GM21737 (cell line): ENCODE measurements around the gene PDE9A.
"Not testable (repeated sequence)": the region's sequence is repeated elsewhere in the genome, so short reads cannot be mapped to it uniquely, and the experiment has no call there.

ENCODE experiments used
- ATAC-seq: cut with Tn5 transposase; IDR thresholded peaks from one replicate; pipeline ENCODE4 v1.9.1; 2021; ENCODE audit warnings: mild to moderate bottlenecking, moderate library complexity; ENCODE audit not compliant: unreplicated experiment

Gene PDE9A

DNA sequence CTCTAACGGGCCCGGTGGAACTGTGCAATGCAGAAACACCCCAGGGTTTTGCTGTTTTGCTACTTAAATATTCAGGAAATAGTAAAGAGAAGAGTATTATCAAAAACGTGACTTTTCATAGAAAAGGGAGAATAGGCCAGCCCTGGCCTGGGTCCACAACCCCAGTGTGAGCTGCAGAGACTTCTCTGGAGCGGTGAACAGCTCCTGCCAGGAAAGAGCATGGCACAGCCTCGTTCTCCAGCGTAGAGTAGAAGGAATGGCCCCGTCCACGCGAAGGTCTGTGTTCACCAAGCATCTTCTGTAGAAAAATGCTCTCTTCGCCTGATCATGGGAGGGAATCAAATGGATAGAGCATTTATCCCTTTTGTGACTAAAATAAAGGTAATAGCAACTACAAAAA, 51.4 kb downstream of the PDE9A start:
- ATAC-seq = no peak

DNA sequence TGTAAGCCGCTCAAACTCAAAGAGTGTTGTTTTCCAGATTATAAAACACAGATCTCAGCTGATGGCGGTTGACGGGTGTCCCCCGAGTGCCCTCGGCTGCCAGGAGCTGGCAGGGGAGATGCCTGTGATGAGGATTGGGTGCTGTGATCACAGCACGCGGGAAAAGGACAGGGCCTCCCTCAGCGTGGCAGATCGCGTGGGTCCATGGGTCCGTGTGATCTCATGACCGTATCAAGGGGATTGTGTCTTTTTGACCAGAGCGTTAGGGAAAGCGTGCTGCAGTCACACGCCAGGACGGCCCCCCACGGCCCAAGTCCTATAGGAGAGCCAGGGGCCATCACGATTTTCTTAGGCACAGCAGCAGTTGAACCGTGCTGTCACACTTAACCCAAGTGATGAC, 51.9 kb downstream of the PDE9A start:
- ATAC-seq = no peak

DNA sequence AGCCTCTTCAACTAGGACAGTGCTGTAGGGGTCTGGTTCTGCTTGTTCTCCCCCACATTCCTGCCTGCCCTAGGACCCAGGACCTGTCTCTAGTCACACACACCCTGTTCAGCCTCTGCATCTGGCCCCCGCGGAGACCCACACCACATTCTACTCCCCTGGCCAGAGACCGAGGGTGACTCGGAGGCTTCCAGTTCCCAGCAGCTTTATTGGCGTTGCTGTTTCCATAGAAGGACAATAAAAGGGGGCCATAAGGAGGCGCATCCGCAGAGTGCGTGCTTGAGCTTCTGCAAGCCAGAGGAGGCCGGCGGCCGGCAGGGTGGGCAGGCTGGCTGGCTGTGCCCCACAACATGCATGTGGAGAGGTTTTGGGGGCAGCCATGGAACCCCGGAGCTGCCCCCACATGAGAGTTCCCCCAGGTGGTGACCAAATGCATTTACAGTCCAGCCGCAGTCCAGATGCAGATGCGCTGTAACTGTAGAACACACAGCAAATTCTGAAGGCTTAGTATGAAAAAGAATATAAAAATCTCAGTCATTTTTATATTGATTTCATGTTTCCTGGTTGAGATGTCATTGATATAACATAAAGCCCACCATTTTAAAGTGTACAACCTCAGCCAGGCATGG, 52.4 kb downstream of the PDE9A start:
- no peak for ATAC-seq

DNA sequence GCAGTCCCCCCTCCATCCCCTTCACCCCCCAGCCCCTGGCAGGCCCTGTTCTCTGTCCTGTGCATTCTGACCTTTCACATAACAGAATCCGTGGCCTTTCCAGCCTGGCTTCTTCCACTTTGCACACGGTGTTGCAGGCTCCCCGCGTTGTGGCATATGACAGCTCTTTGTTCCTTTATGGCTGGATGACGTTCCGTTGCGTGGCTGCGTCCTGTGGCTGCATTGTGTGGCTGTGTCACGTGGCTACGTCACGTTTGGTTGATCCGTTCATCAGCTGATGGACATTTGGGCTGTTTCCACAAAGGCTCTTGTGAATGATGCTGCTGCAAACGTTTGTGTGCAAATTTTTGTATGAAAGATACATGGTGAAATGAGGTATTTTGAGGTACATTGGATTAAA, 53.3 kb downstream of the PDE9A start:
- no peak for ATAC-seq

DNA sequence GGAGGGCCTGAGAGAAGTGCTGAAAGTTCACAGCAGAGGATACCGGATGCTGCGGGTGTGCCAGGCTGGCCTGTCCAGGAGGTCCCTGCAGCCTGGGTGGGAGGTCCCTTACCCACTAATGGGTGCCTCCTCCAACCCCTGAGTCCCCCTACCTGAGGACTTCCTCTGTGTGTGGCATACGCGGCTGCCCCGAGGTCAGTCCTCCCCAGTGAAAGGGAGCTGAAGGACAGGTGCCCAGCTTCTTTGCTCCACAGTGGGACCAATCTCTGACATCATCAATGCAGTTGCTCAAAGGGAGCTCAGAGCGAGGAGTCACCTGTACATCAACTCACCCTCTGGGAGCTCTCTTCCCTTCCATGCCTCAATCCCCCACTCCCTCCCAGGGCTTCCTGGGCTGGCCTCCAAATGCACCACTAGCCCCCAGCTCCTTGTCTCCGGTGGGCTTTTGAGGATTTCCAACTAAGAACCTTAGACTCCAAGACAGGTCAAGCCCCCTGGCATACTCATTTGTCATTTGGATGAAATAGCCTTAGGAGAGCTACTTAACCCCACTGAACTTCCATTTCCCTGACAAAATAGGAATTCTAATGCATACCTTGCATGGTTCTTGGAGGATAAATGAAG, 53.9 kb downstream of the PDE9A start:
- no peak for ATAC-seq

DNA sequence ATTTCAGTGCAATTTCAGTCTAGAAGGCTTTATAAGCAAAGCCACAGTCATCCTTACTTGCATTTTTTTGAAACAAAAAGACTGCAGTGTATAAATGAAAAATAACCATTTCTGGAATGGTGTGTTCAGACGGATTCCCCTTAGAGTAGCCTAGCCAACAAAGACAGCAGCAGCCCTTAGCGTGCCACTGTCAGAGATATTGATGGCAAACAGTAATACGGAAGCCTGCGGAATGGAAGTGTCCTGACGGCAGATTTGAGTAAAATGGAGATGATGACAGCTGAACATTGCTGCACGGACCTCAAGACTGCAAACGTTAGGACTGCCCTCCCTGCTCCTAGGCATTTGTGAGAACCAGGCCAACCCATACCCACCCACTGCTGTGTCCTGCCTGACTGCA, 54.7 kb downstream of the PDE9A start:
- no peak for ATAC-seq

DNA sequence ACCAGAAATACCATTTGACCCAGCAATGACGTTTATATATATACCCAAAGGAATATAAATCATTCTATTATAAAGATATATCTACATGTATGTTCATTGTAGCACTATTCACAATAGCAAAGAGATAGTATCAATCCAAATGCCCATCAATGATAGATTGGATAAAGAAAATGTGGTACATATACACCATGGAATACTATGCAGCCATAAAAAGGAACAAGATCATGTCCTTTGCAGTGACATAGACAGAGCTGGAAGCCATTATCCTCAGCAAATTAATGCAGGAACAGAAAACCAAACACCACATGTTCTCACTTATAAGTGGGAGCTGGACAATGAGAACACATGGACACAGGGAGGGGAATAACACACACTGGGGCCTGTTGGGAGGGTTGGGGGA, 55.5 kb downstream of the PDE9A start:
- not testable (repeated sequence) for ATAC-seq

DNA sequence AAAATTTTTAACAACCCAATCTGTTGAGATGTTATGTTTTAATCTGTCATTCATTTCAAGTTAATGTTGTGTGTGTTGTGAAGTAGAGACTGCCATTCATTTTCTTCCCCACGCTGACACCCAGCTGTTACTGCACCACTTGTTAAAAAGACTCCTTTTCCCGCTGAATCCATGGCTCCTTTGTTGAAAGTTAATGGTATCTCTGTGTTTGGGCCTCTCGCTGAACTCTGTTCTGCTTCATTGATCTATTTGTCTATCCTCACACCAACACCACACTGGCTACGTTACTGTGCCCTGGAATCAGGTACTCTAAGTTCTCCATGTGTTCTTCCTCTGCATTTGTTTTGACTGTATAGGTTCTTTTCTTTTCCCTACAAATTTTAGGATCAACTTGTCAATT, 58.2 kb downstream of the PDE9A start:
- no peak for ATAC-seq

DNA sequence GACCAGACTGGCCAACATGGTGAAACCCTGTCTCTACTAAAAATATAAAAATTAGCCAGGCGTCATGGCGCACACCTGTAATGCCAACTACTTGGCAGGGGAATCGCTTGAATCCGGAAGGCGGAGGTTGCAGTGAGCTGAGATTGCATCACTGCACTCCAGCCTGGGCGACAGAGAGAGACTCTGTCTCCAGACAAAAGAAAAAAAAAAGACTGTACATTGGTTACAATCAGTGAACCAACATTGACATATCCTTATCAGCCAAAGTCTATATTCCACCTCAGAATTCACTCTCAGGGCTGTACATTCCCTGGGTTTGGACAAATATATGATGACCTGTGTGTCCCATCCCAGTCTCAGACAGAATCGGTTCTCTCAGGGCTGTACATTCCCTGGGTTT, 62.0 kb downstream of the PDE9A start:
- not testable (repeated sequence) for ATAC-seq

DNA sequence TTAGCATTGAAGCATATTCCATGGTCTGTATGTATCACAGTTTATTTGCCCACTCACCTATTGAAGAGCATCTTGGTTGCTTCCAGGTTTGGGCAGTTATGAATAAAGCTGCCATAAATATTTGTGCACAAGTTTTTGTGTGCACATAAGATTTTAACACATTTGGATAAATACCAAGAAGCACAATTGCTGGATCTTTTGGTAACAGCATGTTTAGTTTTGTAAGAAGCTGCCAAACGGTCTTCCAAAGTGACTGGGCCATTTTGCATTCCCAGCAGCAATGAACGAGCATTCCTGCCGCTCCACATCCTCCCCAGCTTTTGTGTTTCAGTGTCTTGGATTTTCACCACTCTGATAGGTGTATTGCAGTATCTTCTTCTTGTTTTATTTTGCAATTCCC, 62.7 kb downstream of the PDE9A start:
- no peak for ATAC-seq

DNA sequence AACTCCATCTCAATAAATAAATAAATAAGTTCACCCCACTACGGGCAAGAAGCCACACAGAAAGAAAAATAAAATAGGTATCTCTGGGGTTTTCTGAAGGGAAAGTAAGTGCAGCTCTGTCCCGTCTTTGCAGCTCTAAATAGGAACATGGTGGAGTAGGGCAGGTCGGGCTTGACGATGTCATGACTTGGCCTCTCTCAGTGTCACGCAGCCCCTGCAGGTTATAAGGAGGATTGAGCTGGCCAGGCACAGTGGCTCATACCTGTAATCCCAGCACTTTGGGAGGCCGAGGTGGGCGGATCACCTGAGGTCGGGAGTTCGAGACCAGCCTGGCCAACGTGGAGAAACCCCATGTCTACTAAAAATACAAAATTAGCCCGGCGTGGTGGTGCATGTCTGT, 67.1 kb downstream of the PDE9A start:
- not testable (repeated sequence) for ATAC-seq

DNA sequence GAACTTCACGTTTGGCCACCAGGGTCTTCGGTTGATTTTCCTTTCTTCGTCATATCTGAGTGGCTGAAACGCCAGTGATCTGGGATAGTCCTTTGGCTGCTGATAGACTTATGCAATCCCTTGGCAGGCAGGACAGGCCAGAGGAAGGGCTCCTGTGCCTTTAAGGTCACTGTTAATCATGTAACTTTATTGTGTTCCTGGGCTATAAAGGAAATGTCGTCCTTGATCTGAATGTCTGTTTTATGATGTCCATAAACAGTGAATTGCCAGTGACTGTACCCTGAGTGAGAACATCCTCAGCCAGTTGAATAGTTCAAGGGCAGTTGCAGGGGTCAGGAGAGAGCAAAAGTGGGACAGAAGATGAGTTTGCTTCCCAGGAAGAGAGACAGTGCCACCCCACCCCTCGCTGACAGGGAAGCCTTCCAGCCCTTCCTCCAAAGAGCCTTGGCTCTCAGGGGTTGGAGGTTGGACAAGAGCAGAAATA, 68.0 kb downstream of the PDE9A start:
- no peak for ATAC-seq

DNA sequence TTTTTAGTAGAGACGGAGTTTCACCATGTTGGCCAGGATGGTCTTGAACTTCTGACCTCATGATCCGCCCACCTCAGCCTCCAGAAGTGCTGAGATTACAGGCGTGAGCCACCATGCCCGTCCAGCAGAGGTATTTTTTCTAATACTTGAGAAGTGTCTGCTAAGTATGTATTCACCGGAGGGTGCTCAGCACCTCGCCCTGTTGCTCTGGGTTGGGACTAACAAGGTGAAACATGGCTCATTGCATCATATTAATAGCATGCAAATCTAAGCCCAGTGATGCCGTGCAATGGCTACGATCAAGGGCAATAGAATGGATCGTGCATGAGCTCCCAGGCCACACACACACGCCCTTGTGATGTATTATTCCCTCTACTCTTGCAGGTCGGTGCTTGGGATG, 68.7 kb downstream of the PDE9A start:
- no peak for ATAC-seq

DNA sequence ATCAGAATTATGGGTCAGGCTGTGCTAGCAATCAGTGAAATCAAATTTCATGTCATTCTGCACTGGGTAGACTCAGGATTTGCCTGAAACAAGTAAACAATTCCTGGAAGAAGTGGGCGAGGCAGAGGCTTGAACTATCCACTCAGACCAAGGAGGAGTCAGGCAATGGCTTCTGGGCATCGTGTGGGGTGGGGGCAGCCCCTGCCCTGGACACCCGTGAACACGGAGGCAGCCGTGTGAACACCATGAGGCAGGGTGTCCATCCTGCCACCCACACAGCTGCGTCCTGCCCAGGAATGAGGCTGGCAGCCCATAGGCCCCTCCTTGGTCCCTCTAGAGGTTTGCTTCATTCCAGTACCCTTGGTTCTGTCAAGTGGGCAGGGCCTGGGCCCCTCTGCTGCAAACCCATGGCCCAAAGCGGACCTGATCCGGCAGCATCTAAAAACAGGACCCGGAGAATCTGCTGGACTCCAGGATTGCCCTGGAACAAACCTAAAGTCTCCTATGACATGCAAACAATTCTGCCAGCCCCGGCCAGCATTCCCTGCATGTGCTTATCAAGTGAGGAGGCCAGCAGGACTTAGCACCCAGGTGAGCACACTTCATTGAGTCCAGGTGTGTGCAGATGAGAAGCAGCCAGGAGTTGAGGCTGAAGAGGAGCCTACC, 69.5 kb downstream of the PDE9A start:
- ATAC-seq = no peak

DNA sequence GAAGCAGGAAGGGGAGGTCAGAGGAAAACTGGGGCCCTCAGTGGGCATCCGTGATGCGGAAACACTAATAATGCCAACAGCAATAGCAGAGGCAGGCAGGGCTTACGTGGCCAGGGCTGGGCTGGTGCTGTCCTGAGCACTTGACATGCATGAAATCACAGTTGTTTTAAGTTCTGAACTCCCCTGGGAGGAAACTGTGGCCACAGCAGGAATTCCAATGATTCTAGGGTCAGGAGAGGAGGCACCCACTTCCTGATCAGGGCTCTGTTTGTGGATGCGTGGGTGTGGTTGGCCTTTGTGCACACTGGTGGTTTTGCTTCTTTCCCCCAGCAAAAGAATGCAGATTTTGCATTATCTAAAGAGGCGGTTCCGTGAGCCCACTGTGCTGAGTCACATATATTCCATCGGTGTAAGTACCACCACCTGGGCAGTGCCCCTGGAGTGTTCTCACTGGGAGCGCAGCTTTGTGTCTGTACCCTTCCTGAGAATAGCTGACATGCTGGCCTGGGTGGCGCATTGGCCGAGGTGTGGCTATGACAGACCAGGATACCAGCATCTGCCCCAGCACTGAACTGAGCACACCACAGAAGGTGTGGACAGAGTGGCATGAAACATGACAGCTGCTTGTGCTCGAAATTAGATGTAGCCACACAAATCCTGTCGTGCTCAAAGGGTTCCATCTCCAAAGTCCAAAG, 71.0 kb downstream of the PDE9A start:
- no peak for ATAC-seq

DNA sequence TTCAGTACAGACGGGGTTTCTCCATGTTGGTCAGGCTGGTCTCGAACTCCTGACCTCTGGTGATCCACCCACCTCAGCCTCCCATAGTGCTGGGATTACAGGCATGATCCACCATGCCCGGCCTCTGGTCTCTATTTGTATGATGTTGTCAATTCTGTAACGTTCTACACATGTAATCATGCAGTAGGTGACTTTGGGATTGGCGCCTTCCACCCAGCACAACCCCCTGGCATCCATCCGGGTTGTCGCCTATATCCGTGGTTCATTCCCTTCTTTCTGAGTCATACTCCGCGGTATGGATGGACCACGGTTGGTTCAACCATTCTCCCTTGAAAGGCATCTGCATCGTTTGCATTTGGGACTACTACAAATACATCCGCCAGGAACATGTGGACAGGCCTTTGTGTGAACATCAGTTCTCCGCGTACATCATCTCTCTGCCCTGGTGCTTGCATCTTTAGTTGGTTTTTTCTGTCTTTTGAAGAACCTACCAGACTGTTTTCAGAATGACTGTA, 72.1 kb downstream of the PDE9A start:
- ATAC-seq = no peak

DNA sequence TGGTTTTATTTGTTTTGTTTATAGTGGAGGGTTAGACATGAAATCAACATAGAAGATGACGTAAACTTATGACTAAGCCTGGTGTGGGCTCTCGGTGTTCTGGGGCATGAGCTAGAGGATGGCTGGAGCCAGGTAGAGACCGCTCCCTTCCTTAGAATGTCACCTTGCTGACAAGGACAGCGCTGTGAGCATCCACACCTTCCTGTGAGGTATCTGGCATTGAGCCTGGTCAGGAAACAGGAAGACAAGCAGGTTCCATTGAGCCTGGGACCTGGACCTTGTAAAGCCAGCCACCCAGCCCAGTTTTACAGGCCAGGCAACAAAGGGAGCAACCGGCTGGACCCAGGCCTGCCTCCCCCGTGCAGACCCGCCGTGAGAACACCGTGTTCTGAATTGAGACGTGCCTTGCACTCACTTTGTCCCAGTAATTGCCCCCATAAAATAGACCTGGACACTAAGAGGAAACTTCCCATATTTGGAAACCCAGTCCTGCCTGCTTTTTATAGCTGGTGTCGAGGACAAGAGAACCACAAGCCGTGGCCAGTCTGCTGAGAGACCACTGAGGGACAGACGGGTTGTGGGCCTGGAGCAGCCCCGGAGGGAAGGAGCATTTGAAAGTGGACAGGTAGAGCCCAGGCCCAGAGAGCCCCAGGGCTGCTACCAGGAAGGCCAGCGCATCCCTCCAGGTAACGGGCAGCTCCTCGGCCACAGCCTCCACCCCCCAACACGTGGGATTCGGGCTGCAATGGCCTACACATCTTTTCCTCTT, 78.0 kb downstream of the PDE9A start:
- ATAC-seq = no peak

DNA sequence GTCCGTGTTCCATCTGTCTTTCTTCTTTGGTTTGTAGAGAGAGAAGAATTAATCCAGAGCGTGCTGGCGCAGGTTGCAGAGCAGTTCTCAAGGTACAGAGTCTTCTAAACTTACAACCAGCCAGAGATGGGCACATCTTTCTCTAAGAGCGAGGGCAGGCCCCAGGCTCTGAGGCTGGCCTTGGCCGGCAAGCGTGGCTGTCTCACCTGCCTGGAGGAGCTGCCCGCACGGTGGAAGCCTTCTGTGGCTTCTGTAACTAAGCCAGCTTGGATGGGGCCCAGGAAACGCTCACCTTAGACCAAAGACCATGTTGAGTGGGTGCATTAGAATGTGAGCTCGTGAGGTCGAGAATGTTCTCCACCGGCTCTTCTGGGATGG, 78.6 kb downstream of the PDE9A start:
- no peak for ATAC-seq

DNA sequence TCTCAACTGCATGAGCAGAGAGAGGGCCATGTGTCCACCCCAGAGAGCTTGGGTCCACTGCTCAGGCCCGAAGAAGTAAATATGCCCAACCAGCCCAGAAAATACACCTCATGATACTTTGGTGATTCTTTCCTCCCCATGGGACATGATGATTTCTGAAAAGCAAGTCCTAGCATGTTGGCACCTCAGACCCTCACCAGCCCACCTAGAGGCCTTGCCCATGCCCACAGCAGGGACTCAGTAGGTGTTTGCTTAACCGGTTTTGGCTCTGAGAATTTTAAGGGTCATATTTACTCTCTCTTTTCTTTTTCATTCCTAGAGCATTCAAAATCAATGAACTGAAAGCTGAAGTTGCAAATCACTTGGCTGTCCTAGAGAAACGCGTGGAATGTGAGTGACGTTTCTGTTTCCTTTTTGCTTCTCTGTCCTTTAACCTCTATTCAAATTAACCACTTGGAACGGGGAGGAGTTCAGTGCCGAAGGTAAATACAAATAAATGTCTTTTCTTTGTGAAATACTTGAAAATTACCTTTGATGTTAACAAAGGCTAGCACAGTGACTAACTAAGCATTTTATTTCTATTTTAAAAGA, 79.7 kb downstream of the PDE9A start:
- ATAC-seq = no peak

DNA sequence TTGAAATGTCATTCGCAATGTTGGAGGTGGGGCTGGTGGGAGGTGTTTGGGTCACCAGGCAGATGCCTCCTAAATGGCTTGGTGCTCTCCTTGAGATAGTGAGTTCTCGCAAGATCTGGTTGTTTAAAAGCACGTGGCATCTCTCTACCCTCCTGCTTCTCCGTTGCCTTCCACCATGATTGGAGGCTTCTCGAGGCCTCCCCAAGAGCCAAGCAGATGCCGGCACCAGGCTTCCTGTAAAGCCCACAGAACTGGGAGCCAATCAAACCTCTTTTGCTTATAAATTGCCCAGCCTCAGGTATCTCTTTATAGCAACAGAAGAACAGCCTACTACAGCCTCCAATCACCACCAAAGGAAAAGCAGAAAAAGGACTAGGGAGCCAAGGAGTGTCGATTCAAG, 80.5 kb downstream of the PDE9A start:
- ATAC-seq = no peak
